HEK293 (cell line): ENCODE results near the gene SGIP1.

ENCODE experiments used
- CTCF ChIA-PET: fragments of 350-600 bp; formaldehyde crosslinking; extraction: SDS; loops from one replicate; lab custom pipeline; 2021; ENCODE audit warnings: antibody characterized with exemption; lab: Yijun Ruan, JAX
- POLR2A ChIA-PET: fragments of 300-600 bp; formaldehyde crosslinking; extraction: SDS; loops from one replicate; lab custom pipeline; 2020; ENCODE audit warnings: antibody characterized with exemption, inconsistent platforms; lab: Yijun Ruan, JAX
- H3K27ac ChIP-seq: fragments of 200-500 bp; sonication (Bioruptor generic); 2 replicates; pipeline ENCODE4 v1.5.1; 2014; ENCODE audit warnings: low read depth, low read length, control low read depth, inconsistent platforms; ENCODE audit errors: extremely low read depth
- H3K36me3 ChIP-seq, 2 experiments: fragments of 200-500 bp in 1 of 2; sonication (Bioruptor generic) in 1 of 2; 1 replicate in 1 of 2; 2 replicates in 1 of 2; pipeline ENCODE4 v1.5.1; 2014 to 2017; ENCODE audit warnings: inconsistent platforms in 2 of 2, low read length in 2 of 2; ENCODE audit not compliant: control insufficient read depth in 2 of 2, insufficient read depth in 1 of 2
- H3K4me1 ChIP-seq: fragments of 200-500 bp; sonication (Bioruptor generic); 2 replicates; pipeline ENCODE4 v1.5.1; 2014; ENCODE audit warnings: mild to moderate bottlenecking, low read length, inconsistent platforms; ENCODE audit not compliant: control insufficient read depth, insufficient read depth
- H3K4me3 ChIP-seq: 2 replicates; pipeline ENCODE4 v1.5.1; 2011; ENCODE audit warnings: low read depth, mild to moderate bottlenecking, control low read depth, low read length, moderate library complexity
- H3K9me3 ChIP-seq: fragments of 200-500 bp; sonication (Bioruptor generic); 2 replicates; pipeline ENCODE4 v1.5.1; 2014; ENCODE audit warnings: low read depth, low read length, inconsistent platforms; ENCODE audit not compliant: control insufficient read depth, insufficient read depth
- HOXD13 ChIP-seq: sonication (generic); formaldehyde crosslinking; IDR thresholded peaks from 2 replicates; pipeline ENCODE4 v1.8.0; 2022; ENCODE audit warnings: missing genetic modification reagents, borderline replicate concordance
- ZEB2 ChIP-seq: fragments of 450-650 bp; formaldehyde crosslinking; IDR thresholded peaks from 2 replicates; pipeline ENCODE4 v1.5.1; 2016; ENCODE audit warnings: missing biosample characterization, missing genetic modification characterization
- ZFHX2 ChIP-seq: fragments of 450-650 bp; formaldehyde crosslinking; conservative IDR thresholded peaks from 2 replicates; pipeline ENCODE4 v1.5.1; 2016; ENCODE audit warnings: missing biosample characterization, missing genetic modification characterization
- ZNF140 ChIP-seq: fragments of 450-650 bp; formaldehyde crosslinking; IDR thresholded peaks from 2 replicates; pipeline ENCODE4 v1.5.1; 2016; ENCODE audit warnings: missing biosample characterization, missing genetic modification characterization
- ZNF169 ChIP-seq: fragments of 450-650 bp; formaldehyde crosslinking; IDR thresholded peaks from 2 replicates; pipeline ENCODE4 v1.5.1; 2016; ENCODE audit warnings: missing biosample characterization, missing genetic modification characterization
- ZNF175 ChIP-seq: fragments of 450-650 bp; formaldehyde crosslinking; IDR thresholded peaks from 2 replicates; pipeline ENCODE4 v1.5.1; 2016; ENCODE audit warnings: missing biosample characterization, missing genetic modification characterization
- ZNF391 ChIP-seq: fragments of 450-650 bp; formaldehyde crosslinking; IDR thresholded peaks from 2 replicates; pipeline ENCODE4 v1.5.1; 2016; ENCODE audit warnings: low read depth, missing biosample characterization, missing genetic modification characterization, borderline replicate concordance
- ZNF555 ChIP-seq: fragments of 450-650 bp; formaldehyde crosslinking; conservative IDR thresholded peaks from 2 replicates; pipeline ENCODE4 v1.5.1; 2017; ENCODE audit warnings: missing biosample characterization, mild to moderate bottlenecking, missing genetic modification characterization, inconsistent platforms
- ZNF571 ChIP-seq: fragments of 450-650 bp; formaldehyde crosslinking; IDR thresholded peaks from 2 replicates; pipeline ENCODE4 v1.5.0; 2017; ENCODE audit warnings: missing biosample characterization, missing genetic modification characterization
- ZNF610 ChIP-seq: fragments of 450-650 bp; formaldehyde crosslinking; IDR thresholded peaks from 2 replicates; pipeline ENCODE4 v1.5.1; 2016; ENCODE audit warnings: missing biosample characterization, missing genetic modification characterization, borderline replicate concordance
- ZNF624 ChIP-seq: fragments of 450-650 bp; formaldehyde crosslinking; IDR thresholded peaks from 2 replicates; pipeline ENCODE4 v1.5.1; 2017; ENCODE audit warnings: missing biosample characterization, missing genetic modification characterization
- ZNF664 ChIP-seq: fragments of 450-650 bp; formaldehyde crosslinking; IDR thresholded peaks from 2 replicates; pipeline ENCODE4 v1.5.1; 2016; ENCODE audit warnings: missing biosample characterization, missing genetic modification characterization
- ZNF707 ChIP-seq: fragments of 450-650 bp; formaldehyde crosslinking; IDR thresholded peaks from 2 replicates; pipeline ENCODE4 v1.5.1; 2016; ENCODE audit warnings: missing biosample characterization, missing genetic modification characterization
- ZNF768 ChIP-seq: fragments of 450-650 bp; formaldehyde crosslinking; IDR thresholded peaks from 2 replicates; pipeline ENCODE4 v1.5.1; 2018; ENCODE audit warnings: missing biosample characterization, mild to moderate bottlenecking, missing genetic modification characterization
- ZNF785 ChIP-seq: fragments of 450-650 bp; formaldehyde crosslinking; IDR thresholded peaks from 2 replicates; pipeline ENCODE4 v1.5.1; 2016; ENCODE audit warnings: missing biosample characterization, missing genetic modification characterization
- ZNF837 ChIP-seq: fragments of 450-650 bp; formaldehyde crosslinking; IDR thresholded peaks from 2 replicates; pipeline ENCODE4 v1.5.1; 2016; ENCODE audit warnings: missing biosample characterization, missing genetic modification characterization
- TF ChIP-seq, protein P1 (sequence below): fragments of 450-650 bp; formaldehyde crosslinking; IDR thresholded peaks from 2 replicates; pipeline ENCODE4 v1.5.1; 2017; ENCODE audit warnings: missing biosample characterization, missing genetic modification characterization
- TF ChIP-seq, protein P2 (sequence below): fragments of 450-650 bp; formaldehyde crosslinking; IDR thresholded peaks from 2 replicates; pipeline ENCODE4 v1.5.1; 2017; ENCODE audit warnings: missing biosample characterization, missing genetic modification characterization
- TF ChIP-seq, protein P3 (sequence below): fragments of 450-650 bp; formaldehyde crosslinking; IDR thresholded peaks from 2 replicates; pipeline ENCODE4 v1.5.1; 2016; ENCODE audit warnings: missing biosample characterization, missing genetic modification characterization
- TF ChIP-seq, protein P4 (sequence below): fragments of 450-650 bp; formaldehyde crosslinking; IDR thresholded peaks from 2 replicates; pipeline ENCODE4 v1.5.1; 2017; ENCODE audit warnings: missing biosample characterization, missing genetic modification characterization
- TF ChIP-seq, protein P5 (sequence below): fragments of 450-650 bp; formaldehyde crosslinking; IDR thresholded peaks from 2 replicates; pipeline ENCODE4 v1.5.1; 2016; ENCODE audit warnings: missing biosample characterization, missing genetic modification characterization
- TF ChIP-seq, protein P6 (sequence below): fragments of 450-650 bp; formaldehyde crosslinking; optimal IDR thresholded peaks from 2 replicates; pipeline ENCODE3; 2016; ENCODE audit warnings: missing biosample characterization, mild to moderate bottlenecking, missing genetic modification characterization

The SGIP1 gene

DNA sequence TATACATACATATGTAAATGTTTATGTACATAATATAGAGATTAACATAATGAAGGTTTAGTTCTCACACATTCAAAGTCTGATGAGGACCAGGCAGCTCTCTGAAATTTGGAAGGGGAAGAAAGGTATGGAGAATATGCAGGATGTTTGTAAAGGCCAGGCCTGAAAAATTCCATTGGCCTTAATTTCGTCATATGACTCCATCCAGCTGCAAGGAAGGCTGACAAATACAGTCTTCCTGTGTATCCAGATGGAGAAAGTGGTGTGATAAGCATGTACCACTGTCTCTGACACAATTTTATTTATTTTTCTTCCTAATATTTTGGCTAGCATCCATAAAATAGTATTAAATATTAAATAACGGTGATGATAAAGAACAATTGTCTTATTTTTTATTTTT, 6.3 kb upstream of the SGIP1 start (continued):
- TF ChIP-seq, protein P1, sequence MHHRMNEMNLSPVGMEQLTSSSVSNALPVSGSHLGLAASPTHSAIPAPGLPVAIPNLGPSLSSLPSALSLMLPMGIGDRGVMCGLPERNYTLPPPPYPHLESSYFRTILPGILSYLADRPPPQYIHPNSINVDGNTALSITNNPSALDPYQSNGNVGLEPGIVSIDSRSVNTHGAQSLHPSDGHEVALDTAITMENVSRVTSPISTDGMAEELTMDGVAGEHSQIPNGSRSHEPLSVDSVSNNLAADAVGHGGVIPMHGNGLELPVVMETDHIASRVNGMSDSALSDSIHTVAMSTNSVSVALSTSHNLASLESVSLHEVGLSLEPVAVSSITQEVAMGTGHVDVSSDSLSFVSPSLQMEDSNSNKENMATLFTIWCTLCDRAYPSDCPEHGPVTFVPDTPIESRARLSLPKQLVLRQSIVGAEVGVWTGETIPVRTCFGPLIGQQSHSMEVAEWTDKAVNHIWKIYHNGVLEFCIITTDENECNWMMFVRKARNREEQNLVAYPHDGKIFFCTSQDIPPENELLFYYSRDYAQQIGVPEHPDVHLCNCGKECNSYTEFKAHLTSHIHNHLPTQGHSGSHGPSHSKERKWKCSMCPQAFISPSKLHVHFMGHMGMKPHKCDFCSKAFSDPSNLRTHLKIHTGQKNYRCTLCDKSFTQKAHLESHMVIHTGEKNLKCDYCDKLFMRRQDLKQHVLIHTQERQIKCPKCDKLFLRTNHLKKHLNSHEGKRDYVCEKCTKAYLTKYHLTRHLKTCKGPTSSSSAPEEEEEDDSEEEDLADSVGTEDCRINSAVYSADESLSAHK (tag by site-specific recombination), result no peak
- TF ChIP-seq ZNF837, result no peak

DNA sequence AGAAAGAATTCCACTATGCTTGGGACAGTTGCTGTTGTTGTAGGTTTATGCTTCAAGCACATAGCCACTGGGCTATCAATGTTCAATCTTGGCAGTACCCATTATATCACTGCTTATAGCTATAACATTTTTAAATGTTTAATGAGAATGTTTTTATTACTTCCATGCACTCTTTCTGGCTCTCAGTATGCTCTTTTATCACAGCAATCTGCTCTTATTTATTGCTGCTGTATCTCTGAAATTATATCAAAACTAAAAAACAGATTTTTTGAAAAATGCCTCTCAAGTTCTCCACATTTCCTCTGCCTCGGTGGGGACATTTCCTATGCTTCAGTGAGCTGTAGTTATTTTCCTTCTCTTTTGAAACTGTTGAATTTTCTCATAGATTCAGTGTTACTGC, 5.4 kb upstream of the SGIP1 start:
- ChIA-PET POLR2A (no interaction called here), CTCF (interaction anchor here (0.6 to 1.2 kb wide), 3 partner anchors 24 to 82 kb away, joined by 3 to 4 read pairs (median 4); no protein-coding TSS in a partner anchor)
- no peaks in the 10 kb centered on the region for H3K36me3 ChIP-seq
- H3K9me3 ChIP-seq, result no peaks in the 10 kb centered on the region
- TF ChIP-seq, protein P2, sequence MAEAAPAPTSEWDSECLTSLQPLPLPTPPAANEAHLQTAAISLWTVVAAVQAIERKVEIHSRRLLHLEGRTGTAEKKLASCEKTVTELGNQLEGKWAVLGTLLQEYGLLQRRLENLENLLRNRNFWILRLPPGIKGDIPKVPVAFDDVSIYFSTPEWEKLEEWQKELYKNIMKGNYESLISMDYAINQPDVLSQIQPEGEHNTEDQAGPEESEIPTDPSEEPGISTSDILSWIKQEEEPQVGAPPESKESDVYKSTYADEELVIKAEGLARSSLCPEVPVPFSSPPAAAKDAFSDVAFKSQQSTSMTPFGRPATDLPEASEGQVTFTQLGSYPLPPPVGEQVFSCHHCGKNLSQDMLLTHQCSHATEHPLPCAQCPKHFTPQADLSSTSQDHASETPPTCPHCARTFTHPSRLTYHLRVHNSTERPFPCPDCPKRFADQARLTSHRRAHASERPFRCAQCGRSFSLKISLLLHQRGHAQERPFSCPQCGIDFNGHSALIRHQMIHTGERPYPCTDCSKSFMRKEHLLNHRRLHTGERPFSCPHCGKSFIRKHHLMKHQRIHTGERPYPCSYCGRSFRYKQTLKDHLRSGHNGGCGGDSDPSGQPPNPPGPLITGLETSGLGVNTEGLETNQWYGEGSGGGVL, result no peak
- TF ChIP-seq ZEB2, result no peak
- TF ChIP-seq ZNF785 (tag by site-specific recombination), result no peak
- no peak for TF ChIP-seq ZNF707 (tag by site-specific recombination)
- TF ChIP-seq ZNF624 (tag by site-specific recombination), result no peak
- TF ChIP-seq ZNF391 (tag by site-specific recombination), result no peak
- TF ChIP-seq, protein P3, sequence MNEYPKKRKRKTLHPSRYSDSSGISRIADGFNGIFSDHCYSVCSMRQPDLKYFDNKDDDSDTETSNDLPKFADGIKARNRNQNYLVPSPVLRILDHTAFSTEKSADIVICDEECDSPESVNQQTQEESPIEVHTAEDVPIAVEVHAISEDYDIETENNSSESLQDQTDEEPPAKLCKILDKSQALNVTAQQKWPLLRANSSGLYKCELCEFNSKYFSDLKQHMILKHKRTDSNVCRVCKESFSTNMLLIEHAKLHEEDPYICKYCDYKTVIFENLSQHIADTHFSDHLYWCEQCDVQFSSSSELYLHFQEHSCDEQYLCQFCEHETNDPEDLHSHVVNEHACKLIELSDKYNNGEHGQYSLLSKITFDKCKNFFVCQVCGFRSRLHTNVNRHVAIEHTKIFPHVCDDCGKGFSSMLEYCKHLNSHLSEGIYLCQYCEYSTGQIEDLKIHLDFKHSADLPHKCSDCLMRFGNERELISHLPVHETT (tag by site-specific recombination), result no peak
- no peak for TF ChIP-seq ZNF571 (tag by site-specific recombination)
- TF ChIP-seq, protein P4, sequence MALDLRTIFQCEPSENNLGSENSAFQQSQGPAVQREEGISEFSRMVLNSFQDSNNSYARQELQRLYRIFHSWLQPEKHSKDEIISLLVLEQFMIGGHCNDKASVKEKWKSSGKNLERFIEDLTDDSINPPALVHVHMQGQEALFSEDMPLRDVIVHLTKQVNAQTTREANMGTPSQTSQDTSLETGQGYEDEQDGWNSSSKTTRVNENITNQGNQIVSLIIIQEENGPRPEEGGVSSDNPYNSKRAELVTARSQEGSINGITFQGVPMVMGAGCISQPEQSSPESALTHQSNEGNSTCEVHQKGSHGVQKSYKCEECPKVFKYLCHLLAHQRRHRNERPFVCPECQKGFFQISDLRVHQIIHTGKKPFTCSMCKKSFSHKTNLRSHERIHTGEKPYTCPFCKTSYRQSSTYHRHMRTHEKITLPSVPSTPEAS, result no peak
- TF ChIP-seq ZNF768 (tag by site-specific recombination), result no peak
- TF ChIP-seq ZNF169, result no peak
- no peak for TF ChIP-seq ZNF140 (tag by site-specific recombination)
- no peak for TF ChIP-seq ZFHX2
- no peak for TF ChIP-seq ZNF175 (tag by site-specific recombination)
- TF ChIP-seq, protein P5, sequence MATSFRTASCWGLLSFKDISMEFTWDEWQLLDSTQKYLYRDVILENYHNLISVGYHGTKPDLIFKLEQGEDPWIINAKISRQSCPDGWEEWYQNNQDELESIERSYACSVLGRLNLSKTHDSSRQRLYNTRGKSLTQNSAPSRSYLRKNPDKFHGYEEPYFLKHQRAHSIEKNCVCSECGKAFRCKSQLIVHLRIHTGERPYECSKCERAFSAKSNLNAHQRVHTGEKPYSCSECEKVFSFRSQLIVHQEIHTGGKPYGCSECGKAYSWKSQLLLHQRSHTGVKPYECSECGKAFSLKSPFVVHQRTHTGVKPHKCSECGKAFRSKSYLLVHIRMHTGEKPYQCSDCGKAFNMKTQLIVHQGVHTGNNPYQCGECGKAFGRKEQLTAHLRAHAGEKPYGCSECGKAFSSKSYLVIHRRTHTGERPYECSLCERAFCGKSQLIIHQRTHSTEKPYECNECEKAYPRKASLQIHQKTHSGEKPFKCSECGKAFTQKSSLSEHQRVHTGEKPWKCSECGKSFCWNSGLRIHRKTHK, result no peak
- TF ChIP-seq HOXD13 (CRISPR knock-in tag), result no peak
- TF ChIP-seq, protein P6, sequence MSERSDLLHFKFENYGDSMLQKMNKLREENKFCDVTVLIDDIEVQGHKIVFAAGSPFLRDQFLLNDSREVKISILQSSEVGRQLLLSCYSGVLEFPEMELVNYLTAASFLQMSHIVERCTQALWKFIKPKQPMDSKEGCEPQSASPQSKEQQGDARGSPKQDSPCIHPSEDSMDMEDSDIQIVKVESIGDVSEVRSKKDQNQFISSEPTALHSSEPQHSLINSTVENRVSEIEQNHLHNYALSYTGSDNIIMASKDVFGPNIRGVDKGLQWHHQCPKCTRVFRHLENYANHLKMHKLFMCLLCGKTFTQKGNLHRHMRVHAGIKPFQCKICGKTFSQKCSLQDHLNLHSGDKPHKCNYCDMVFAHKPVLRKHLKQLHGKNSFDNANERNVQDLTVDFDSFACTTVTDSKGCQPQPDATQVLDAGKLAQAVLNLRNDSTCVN (tag by site-specific recombination), result no peak
- TF ChIP-seq ZNF555 (tag by site-specific recombination), result no peak
- no peak for TF ChIP-seq ZNF664 (tag by site-specific recombination)
- TF ChIP-seq ZNF610 (tag by site-specific recombination), result no peak
- no peak overlapping the region for H3K4me3 ChIP-seq
- H3K4me1 ChIP-seq, result no peaks in the 10 kb centered on the region
- no peak overlapping the region for H3K27ac ChIP-seq
